SH-SY5Y (cell line): ENCODE measurements around the gene SLC11A2.

Experiments used
- GATA2 ChIP-seq: IDR thresholded peaks from 2 replicates; pipeline ENCODE4 v1.6.1; 2011; ENCODE audit warnings: mild to moderate bottlenecking, low read depth, low read length
- GATA3 ChIP-seq: IDR thresholded peaks from 2 replicates; pipeline ENCODE4 v1.6.1; 2011; ENCODE audit warnings: low read depth, mild to moderate bottlenecking, low read length, moderate library complexity

GRCh38 chr12:50979369-50980052 is 46.7 kb downstream of the SLC11A2 start:
- TF ChIP-seq GATA2 (no peak), GATA3 (no peak)
